ENCODE measurements around the gene TSPO.

Gene TSPO

DNA sequence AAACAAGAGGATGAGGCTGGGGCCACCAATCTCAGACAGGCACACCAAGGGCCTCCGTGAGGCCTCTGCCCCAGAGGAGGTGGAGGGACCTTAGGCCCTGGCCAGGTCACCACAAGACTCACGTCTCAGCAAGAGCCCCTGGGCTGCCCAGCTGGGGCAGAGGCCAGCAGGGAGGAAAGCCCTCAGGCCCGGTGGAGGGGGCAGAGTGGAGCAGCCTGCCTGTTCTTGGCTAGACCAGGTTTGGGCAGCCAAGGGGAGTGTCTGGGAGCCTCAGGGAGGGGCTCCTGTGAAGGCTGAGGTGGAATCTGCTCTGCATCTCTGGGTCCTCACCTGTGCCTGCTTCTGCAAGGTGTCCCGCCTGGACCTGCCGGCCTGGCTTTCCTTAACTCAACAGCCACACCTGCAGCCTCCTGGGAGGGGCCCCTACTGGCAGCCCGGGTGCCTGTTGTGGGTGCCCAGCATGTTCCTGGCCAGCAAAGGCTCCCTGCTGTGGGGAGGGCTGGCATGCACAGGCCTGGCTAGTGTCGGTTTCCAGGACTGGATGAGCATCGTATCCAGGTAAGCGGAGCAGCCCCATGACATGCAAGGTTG is 23.7 kb downstream of the TSPO start:
- no peak for DNase-seq

- DNase-seq = no peak
These were observed 24.7 kb downstream of the TSPO start for GRCh38 chr22:43176090-43176489.

DNA sequence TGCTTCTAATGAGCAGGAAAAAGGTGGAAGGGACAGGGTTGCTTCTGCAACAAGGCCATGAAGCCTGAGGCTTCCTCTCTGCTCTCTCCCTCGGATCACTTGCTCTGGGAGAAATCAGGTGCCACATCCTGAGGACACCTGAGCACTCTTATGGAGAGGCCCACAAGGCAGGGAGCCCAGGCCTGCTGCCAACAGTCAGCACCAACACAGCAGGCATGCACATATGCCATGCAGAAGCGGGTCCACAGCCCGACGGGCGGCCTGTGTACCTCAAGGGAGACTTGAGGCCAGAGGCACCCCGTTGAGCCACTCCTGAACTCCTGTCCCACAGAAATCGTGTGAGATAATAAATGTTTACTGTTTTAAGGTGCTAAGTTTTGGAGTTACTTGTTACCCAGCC is 26.1 kb downstream of the TSPO start:
- DNase-seq = no peak

GRCh38 chr22:43179146-43179910 is 28.0 kb downstream of the TSPO start:
- no peak for DNase-seq

DNA sequence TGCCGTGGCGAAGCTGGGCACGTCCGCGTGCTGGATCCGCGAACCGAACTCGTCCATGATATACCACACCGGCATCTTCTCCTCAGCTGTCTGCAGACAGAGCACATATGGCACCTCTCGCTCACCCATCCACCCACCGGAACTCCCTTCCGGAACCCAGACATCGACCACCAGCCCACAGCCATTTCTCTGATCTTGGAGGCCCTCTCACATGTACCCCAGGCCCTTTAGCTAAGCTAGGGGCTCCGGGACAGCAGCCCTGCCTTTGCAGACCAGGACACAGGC is 28.5 kb downstream of the TSPO start:
- no peak for DNase-seq

DNA sequence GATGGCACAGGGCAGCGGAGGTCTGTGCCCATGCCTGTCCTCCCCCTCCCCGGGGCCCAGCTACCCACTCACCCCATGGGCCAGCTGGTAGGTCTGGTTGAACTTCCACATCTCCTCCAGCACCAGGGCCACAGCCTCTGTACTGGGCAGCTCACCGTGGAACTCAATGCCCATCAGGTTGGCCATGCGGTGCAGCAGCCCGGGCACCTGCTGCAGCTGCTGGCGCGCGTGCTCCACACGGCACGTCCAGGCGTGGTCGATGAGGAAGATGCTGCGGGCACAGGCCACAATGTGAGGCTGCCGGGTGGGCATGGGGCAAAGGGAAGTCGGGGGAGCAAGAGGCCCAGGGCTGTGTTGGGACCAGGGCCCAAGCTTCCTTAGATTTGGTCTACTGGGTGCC is 29.3 kb downstream of the TSPO start:
- no peak for DNase-seq

DNA sequence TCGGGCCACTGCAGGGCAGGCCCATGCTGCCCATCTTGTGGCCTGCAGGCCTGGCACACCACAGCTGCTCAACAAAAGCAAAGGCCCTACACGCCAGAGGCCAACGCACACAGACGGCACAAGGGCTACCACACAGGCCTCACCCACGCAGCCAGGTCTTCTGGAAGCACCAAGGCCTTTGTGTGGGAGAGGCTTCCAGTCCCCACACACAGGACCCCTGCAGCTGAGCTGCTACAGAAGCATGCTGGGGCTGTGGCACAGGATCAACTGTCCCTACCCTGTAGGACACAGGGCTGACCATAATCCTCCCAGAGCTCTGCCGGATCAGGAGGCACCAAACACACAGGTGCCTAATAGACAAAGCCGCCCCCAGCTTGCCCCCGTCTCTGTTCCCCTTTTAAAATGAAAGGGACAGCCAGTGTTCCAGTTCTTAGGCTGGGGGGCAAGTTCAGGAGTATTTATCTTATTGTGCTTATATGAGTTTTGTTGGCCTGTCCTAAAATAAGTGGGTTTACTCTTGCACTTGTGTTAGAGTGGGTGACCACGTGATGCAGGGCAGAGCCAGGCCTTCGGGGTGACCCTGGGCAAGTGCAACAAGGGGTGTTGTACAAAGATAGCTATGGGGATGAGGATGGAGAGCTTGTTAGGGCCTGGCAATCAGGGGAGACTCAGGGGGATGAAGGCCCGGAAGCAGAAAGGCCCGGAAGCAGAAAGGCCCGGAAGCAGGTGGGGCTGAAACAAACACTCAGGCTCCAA is 30.1 kb downstream of the TSPO start:
- no peak for DNase-seq

- DNase-seq = no peak
These were observed 30.8 kb downstream of the TSPO start for GRCh38 chr22:43182118-43182517.

DNA sequence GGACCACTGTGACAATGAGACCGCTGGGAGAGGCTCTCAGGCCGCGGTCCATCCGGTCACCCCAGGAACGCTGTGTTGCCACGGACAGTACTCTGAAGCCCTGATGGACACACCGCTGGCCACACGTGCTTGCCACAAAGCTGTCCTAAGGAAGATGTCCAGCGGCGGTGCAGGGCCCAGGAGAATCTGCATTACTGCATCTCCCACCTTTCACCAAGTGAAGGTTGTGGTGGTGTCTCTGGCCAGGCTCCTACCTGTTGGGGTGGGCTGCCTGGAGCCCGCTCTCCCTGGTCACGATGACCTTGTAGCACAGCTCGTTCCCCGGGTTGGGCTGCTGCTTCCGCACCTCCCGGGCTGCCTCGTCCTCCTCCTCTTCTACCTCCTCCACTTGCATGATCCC is 31.4 kb downstream of the TSPO start:
- DNase-seq = no peak

DNA sequence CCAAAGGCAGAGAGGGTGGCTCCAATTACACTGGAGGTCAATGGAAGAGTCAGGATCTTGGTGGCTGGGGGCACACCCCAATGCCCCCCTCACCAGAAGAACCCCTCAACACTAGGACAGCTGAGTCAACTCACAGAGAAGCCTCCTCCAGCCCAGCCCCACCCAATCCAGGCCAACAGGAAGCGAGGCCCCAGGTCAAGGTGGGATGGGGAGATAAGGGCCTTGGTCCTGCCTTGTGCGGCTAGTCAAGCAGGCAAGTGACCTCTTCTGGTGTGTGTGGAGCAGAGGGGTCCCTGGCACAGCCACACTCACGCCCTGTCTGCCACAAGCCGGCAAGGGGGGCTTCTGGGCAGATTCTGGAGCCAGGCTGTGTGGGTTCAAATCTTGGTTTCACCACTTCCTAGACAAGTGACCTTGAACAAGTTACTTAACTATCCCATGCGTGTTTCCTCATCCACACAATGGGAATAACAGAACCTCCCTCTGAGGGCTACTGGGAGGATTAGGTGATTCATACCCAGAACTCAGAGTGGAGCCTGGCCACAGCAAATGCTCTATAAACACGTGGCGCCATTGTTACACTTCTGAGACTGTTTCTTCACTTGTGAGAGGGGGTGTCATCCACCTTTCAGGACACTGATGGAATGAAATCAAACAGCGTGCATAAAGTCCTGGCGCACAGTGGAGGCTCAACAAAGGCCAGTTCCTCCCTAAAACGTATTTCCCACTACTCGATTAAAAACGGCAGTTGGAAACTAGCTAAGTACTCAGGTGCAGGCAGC is 32.3 kb downstream of the TSPO start:
- DNase-seq = no peak

DNA sequence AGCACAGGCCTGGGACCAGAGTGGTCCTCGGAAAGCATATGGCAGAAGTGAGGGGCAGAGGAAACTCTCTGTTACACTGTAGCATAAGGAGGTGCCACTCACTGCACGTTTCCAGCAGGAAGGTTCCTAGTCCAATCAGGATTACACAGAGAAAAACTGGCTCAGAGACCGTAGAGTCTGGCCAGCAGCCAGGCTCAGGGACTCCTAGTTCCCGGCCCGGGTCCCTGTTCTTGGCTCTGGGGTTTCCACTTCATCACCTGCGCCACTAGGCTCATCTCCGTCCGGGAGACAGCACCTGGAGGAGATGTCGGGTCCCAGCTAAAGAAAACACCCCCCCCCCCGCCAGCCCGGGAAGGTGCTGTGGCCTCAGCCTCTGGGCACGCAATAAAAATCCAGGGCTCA is 34.5 kb downstream of the TSPO start:
- peak in 13 of 56 donors; percentile 6 to 36 (median 17) for DNase-seq

DNA sequence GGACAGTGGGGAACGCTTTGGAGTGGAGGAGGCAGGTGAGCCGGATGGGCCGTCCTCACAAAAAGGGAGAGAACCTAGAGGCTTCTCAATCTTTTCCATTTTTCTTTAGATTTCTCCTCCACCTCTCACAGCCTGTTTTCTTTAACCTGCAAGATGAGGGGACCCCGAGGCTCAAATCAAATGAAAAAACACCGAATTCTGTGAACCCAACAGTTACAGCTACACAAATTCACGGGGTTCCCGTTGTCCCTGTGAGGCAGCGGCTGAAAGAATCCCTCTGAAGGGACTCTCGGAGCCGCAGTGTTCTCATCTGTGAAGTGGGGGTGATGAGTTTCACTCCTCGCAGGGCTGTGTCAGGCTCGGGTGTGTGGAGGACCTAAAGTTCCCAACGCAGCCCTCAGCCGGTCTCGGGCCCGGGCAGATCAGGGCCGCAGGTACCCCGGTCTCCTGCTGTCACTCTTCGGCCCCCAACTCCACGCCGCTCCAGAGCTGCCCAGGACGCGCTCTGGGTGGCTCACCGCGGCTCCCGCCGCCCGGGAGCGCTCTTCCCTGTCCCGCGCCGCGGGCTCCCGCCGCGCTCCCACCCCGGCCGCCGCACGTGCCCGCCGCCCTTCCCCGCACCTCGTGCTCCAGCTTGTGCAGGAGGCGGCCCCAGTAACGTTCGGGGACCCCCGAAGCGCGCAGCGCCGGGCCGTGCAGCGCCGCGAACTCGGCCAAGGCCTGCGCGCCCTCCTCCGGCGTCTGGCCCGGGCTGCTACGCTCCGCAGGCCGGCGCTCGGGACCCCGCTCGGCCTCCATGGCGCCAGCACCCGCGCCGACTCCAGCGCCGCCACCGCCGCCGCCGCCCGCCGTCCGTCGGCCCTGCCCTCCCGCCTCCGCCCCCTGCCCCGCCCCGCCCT is 35.2 kb downstream of the TSPO start, which contains the start of gene TTLL12:
Gene TTLL12 (minus strand): TSS at position 863 of the 899 bp plus-strand sequence. CDS start 65 bp downstream, at position 798.
- peak in 41 of 56 donors; percentile 17 to 72 (median 46) for DNase-seq

- DNase-seq = peak; percentile 51 to 96 (median 90)
These were observed 36.1 kb downstream of the TSPO start for GRCh38 chr22:43187171-43188099.

GRCh38 chr22:43188829-43189545 is 37.6 kb downstream of the TSPO start:
- no peak for DNase-seq

- no peak for DNase-seq
These were observed 40.5 kb downstream of the TSPO start for GRCh38 chr22:43191831-43192230.

GRCh38 chr22:43197271-43197941 is 46.0 kb downstream of the TSPO start:
- no peak for DNase-seq

- DNase-seq = no peak
These were observed 46.8 kb downstream of the TSPO start for GRCh38 chr22:43198126-43198525.

GRCh38 chr22:43198936-43199335 is 47.6 kb downstream of the TSPO start:
- DNase-seq = no peak
